IMR-90 (cell line): Measurements from ENCODE around the gene APMAP. TPM values are rescaled to one million over a fixed set of nuclear protein-coding genes. Genes with fewer than 3 reads are reported as not detected.

Experiments
- ATAC-seq: fragments of 200-7000 bp; cut with Tn5 transposase; 2 replicates; pipeline ENCODE4 v1.9.1; 2020; ENCODE audit warnings: low read depth, mild to moderate bottlenecking, moderate library complexity
- BruUV-seq: library from RNA; stranded (reverse); fragments of 400-500 nt; replicated peaks from 2 replicates; lab custom pipeline; 2021; lab: Mats Ljungman, UMichigan
- CTCF ChIA-PET: fragments of 300-600 bp; formaldehyde crosslinking; extraction: SDS; loops from one replicate; lab custom pipeline; 2021; ENCODE audit warnings: antibody characterized with exemption; lab: Yijun Ruan, JAX
- POLR2A ChIA-PET: fragments of 300-600 bp; sonication (Branson Sonifier 250); formaldehyde crosslinking; loops from one replicate; lab custom pipeline; 2022; ENCODE audit warnings: antibody characterized with exemption; ENCODE audit not compliant: unreplicated experiment; lab: Charles Lee
- DNase-seq: peaks from one replicate; pipeline ENCODE4 v3.0.0; 2013
- H2AFZ ChIP-seq: replicated peaks from 2 replicates; pipeline ENCODE3; 2013; ENCODE audit warnings: low read length, mild to moderate bottlenecking; ENCODE audit not compliant: poor library complexity
- H2AK5ac ChIP-seq: 2 replicates; pipeline ENCODE4 v1.6.1; 2013; ENCODE audit warnings: low read depth, low read length, inconsistent platforms
- H2AK9ac ChIP-seq: replicated peaks from 2 replicates; pipeline ENCODE3; 2013; ENCODE audit warnings: mild to moderate bottlenecking, low read depth, low read length, moderate library complexity; ENCODE audit not compliant: poor library complexity
- H2BK120ac ChIP-seq: 2 replicates; pipeline ENCODE4 v1.6.1; 2013; ENCODE audit warnings: low read depth, low read length, inconsistent platforms
- H2BK15ac ChIP-seq: 3 replicates; pipeline ENCODE4 v1.6.1; 2013; ENCODE audit warnings: low read depth, low read length, inconsistent platforms
- H2BK20ac ChIP-seq: 2 replicates; pipeline ENCODE4 v1.6.1; 2013; ENCODE audit warnings: low read depth, mild to moderate bottlenecking, inconsistent platforms, low read length, moderate library complexity
- H2BK5ac ChIP-seq: 2 replicates; pipeline ENCODE4 v1.6.1; 2013; ENCODE audit warnings: mild to moderate bottlenecking, low read depth, low read length, inconsistent platforms; ENCODE audit not compliant: poor library complexity, severe bottlenecking
- H3K14ac ChIP-seq: replicated peaks from 2 replicates; pipeline ENCODE4 v1.6.1; 2013; ENCODE audit warnings: low read depth, low read length, inconsistent platforms
- H3K18ac ChIP-seq: 2 replicates; pipeline ENCODE4 v1.6.1; 2013; ENCODE audit warnings: low read depth, low read length, control low read depth
- H3K23ac ChIP-seq: 2 replicates; pipeline ENCODE4 v1.6.1; 2013; ENCODE audit warnings: low read depth, low read length, inconsistent platforms
- H3K27ac ChIP-seq: 2 replicates; pipeline ENCODE4 v1.5.1; 2013; ENCODE audit warnings: mild to moderate bottlenecking, control low read depth, low read length; ENCODE audit not compliant: insufficient read depth
- H3K27me3 ChIP-seq: 2 replicates; pipeline ENCODE4 v1.6.1; 2013; ENCODE audit warnings: low read length; ENCODE audit not compliant: control insufficient read depth, insufficient read depth
- H3K36me3 ChIP-seq: 2 replicates; pipeline ENCODE4 v1.6.1; 2013; ENCODE audit warnings: low read length, mixed read lengths; ENCODE audit not compliant: control insufficient read depth, insufficient read depth
- H3K4ac ChIP-seq: 2 replicates; pipeline ENCODE4 v1.6.1; 2013; ENCODE audit warnings: low read depth, low read length, inconsistent platforms
- H3K4me1 ChIP-seq: 2 replicates; pipeline ENCODE4 v1.6.1; 2013; ENCODE audit warnings: low read length, mixed read lengths; ENCODE audit not compliant: control insufficient read depth, insufficient read depth
- H3K4me2 ChIP-seq: 2 replicates; pipeline ENCODE4 v1.6.1; 2013; ENCODE audit warnings: low read depth, mild to moderate bottlenecking, control low read depth, low read length, moderate library complexity
- H3K4me3 ChIP-seq: 2 replicates; pipeline ENCODE4 v1.5.1; 2013; ENCODE audit warnings: low read depth, mild to moderate bottlenecking, control low read depth, low read length, moderate library complexity; ENCODE audit not compliant: insufficient read depth
- H3K56ac ChIP-seq: 2 replicates; pipeline ENCODE4 v1.6.1; 2013; ENCODE audit warnings: low read length, inconsistent platforms; ENCODE audit not compliant: insufficient read depth; ENCODE audit errors: extremely low read depth
- H3K79me1 ChIP-seq, 2 experiments: 2 replicates each; pipeline ENCODE4 v1.6.1; 2013; ENCODE audit warnings: low read length in 2 of 2, inconsistent platforms in 1 of 2, low read depth in 1 of 2
- H3K9ac ChIP-seq: 2 replicates; pipeline ENCODE4 v1.6.1; 2013; ENCODE audit warnings: low read depth, low read length, control low read depth
- H3K9me1 ChIP-seq: 2 replicates; pipeline ENCODE4 v1.6.1; 2013; ENCODE audit warnings: low read length, inconsistent platforms; ENCODE audit not compliant: insufficient read depth
- H3K9me3 ChIP-seq: 2 replicates; pipeline ENCODE4 v1.6.1; 2013; ENCODE audit warnings: low read length; ENCODE audit not compliant: control insufficient read depth, insufficient read depth
- H4K20me1 ChIP-seq: 2 replicates; pipeline ENCODE4 v1.6.1; 2013; ENCODE audit warnings: low read length, inconsistent platforms; ENCODE audit not compliant: insufficient read depth
- H4K5ac ChIP-seq: 2 replicates; pipeline ENCODE4 v1.6.1; 2013; ENCODE audit warnings: mild to moderate bottlenecking, low read depth, low read length, control low read depth
- H4K8ac ChIP-seq, 2 experiments: 2 replicates each; pipeline ENCODE4 v1.6.1; 2013; ENCODE audit warnings: low read depth in 2 of 2, low read length in 2 of 2, control low read depth in 1 of 2, inconsistent platforms in 1 of 2
- H4K91ac ChIP-seq: 2 replicates; pipeline ENCODE4 v1.6.1; 2013; ENCODE audit warnings: low read depth, low read length, inconsistent platforms; ENCODE audit not compliant: insufficient read depth
- BHLHE40 ChIP-seq: fragments of 150-350 bp; IDR thresholded peaks from 2 replicates; pipeline ENCODE4 v1.6.1; 2016; ENCODE audit warnings: mild to moderate bottlenecking, low read depth, low read length
- CHD1 ChIP-seq: IDR thresholded peaks from 2 replicates; pipeline ENCODE4 v1.6.1; 2012; ENCODE audit warnings: low read depth, low read length, improper control_type of control experiment
- MAZ ChIP-seq: IDR thresholded peaks from 2 replicates; pipeline ENCODE4 v1.6.1; 2012; ENCODE audit warnings: low read depth, mild to moderate bottlenecking, low read length, improper control_type of control experiment, moderate library complexity, borderline replicate concordance
- WGBS, 2 experiments: methylation state at CpG; one replicate each; pipeline versions ENCODE4 v1.1.5 to v1.1.7; 2013; ENCODE audit warnings: missing lambda C conversion rate in 2 of 2; ENCODE audit not compliant: insufficient read length in 1 of 2; ENCODE audit errors: extremely low coverage in 2 of 2; 5-methylcytosine and 5-hydroxymethylcytosine counted together
- dilution Hi-C: fragments of 300-500 bp; cut with HindIII; formaldehyde crosslinking; loops from one replicate; pipeline ENCODE4 v1.14.3; 2018; ENCODE audit warnings: low sequenced_read_pairs; ENCODE audit not compliant: unreplicated experiment
- in situ Hi-C: fragments of 300-500 bp; cut with MboI; formaldehyde crosslinking; loops from 3 replicates; pipeline ENCODE4 v1.14.3; 2019; ENCODE audit warnings: low sequenced_read_pairs, inconsistent platforms, mixed read lengths
- intact Hi-C: fragments of 100-400 bp; cut with micrococcal nuclease; formaldehyde crosslinking; loops from 2 replicates; pipeline ENCODE4 v1.10.0; 2022
- polyA plus RNA-seq, 3 experiments: library from polyadenylated mRNA; depleted of rRNA; stranded (reverse); fragments of >200 nt; gene quantifications; 2 replicates each; pipeline ENCODE4 v1.2.3, GENCODE V29; 2012; ENCODE audit warnings: low replicate concordance in 1 of 3
- total RNA-seq: library from RNA; depleted of rRNA; stranded (reverse); fragments of >200 nt; gene quantifications from 2 replicates; pipeline ENCODE4 v1.2.3, GENCODE V29; 2012
- TF ChIP-seq, protein P1 (sequence below): fragments of 150-350 bp; IDR thresholded peaks from 2 replicates; pipeline ENCODE4 v1.6.1; 2016; ENCODE audit warnings: low read depth, mild to moderate bottlenecking, low read length, moderate library complexity, borderline replicate concordance

Gene APMAP
- total and polyA plus RNA-seq, 2 of the 4 experiments (the other 2 are of a cell fraction) = 67.2 to 88.8 TPM

DNA sequence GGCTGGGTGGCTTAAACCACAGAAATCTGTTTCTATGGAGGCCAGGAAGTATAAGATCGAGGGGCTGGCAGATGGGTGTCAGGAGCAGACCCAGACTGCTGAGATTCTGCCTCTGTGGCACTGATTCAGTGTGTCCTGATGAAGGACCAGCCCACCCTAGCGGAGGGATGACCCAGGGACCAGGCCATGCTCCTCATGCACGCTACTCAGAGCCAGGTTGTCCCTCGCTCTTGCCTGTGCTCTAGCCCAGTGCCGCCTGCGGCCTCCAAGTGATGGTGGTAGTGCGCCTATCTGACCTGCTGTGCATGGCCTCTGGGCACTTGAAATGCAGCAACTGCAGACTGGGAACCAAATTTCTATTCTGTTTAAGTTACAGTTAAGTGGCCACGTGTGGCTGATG is 13.1 kb upstream of the APMAP start:
- no peak overlapping the region for H3K4me2 ChIP-seq
- no peak overlapping the region for H2AFZ ChIP-seq
- H3K9me3 ChIP-seq = no peaks in the 10 kb centered on the region
- 80% methylated on average over 6 of the region's 8 CpGs; no CpG with 5 or more reads in 1 of the 2 experiments for WGBS, 2 experiments
- dilution Hi-C loops = no loop called here
- H3K4me3 ChIP-seq = no peak overlapping the region
- H3K4me1 ChIP-seq = no peaks in the 10 kb centered on the region
- no peak overlapping the region for H3K23ac ChIP-seq
- no peak for DNase-seq
- no peak overlapping the region for H4K5ac ChIP-seq
- ATAC-seq = no peak
- H3K27ac ChIP-seq = no peak overlapping the region
- no peak overlapping the region for H2BK15ac ChIP-seq
- no peaks in the 10 kb centered on the region for H3K9me1 ChIP-seq
- ChIA-PET CTCF (no interaction called here), POLR2A (no interaction called here)
- H2BK120ac ChIP-seq = no peak overlapping the region
- in situ Hi-C loops = loop anchor here (10.0 kb wide), 1 partner anchor 169 kb away; no protein-coding TSS in a partner anchor
- H2AK9ac ChIP-seq = no peak overlapping the region
- no peak overlapping the region for H3K56ac ChIP-seq
- intact Hi-C loops = no loop called here
- no peak overlapping the region for H2BK5ac ChIP-seq
- no peak overlapping the region for H3K18ac ChIP-seq
- no peaks in the 10 kb centered on the region for H3K36me3 ChIP-seq
- H3K14ac ChIP-seq = no peak overlapping the region
- peaks cover 8% of the 10 kb centered on the region for H3K27me3 ChIP-seq
- H4K20me1 ChIP-seq = no peaks in the 10 kb centered on the region
- H4K8ac ChIP-seq = no peak overlapping the region
- H3K9ac ChIP-seq = no peak overlapping the region
- no TSS peak for BruUV-seq
- no peak overlapping the region for H4K91ac ChIP-seq
- H3K4ac ChIP-seq = no peak overlapping the region
- H3K79me1 ChIP-seq = no peaks in the 10 kb centered on the region
- no peak overlapping the region for H2BK20ac ChIP-seq
- TF ChIP-seq BHLHE40 (no peak), CHD1 (no peak), MAZ (no peak)
- TF ChIP-seq, protein P1, sequence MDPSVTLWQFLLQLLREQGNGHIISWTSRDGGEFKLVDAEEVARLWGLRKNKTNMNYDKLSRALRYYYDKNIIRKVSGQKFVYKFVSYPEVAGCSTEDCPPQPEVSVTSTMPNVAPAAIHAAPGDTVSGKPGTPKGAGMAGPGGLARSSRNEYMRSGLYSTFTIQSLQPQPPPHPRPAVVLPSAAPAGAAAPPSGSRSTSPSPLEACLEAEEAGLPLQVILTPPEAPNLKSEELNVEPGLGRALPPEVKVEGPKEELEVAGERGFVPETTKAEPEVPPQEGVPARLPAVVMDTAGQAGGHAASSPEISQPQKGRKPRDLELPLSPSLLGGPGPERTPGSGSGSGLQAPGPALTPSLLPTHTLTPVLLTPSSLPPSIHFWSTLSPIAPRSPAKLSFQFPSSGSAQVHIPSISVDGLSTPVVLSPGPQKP = no peak
- H2AK5ac ChIP-seq = no peak overlapping the region
